Gastroesophageal sphincter (tissue), 4 donors: ENCODE measurements around the gene FBLN1. TPM values are rescaled to one million over a fixed set of nuclear protein-coding genes. Genes with fewer than 3 reads are reported as not detected.

Experiments
- ATAC-seq: fragments of 150-250 bp; one replicate; pipeline ENCODE4 v1.9.1; 2016; ENCODE audit warnings: mild to moderate bottlenecking, moderate library complexity
- H3K27ac ChIP-seq, 4 donors: fragments of 200-600 bp; sonication (generic) in 3 of 4; 1 replicate in 3 of 4; 2 replicates in 1 of 4; pipeline ENCODE4 v1.5.1; 2016 to 2019
- H3K27me3 ChIP-seq: fragments of 200-600 bp; sonication (generic); one replicate; pipeline ENCODE4 v1.5.1; 2019
- H3K36me3 ChIP-seq, 2 donors: fragments of 200-600 bp; sonication (generic); one replicate each; pipeline ENCODE4 v1.5.1; 2019; ENCODE audit warnings: control low read depth in 1 of 2
- H3K4me1 ChIP-seq, 3 donors: fragments of 200-600 bp; sonication (generic); 1 replicate in 2 of 3; 2 replicates in 1 of 3; pipeline ENCODE4 v1.5.1; 2016 to 2019; ENCODE audit warnings: control low read depth in 2 of 3
- H3K4me3 ChIP-seq, 2 donors: fragments of 200-600 bp; sonication (generic); one replicate each; pipeline ENCODE4 v1.5.1; 2019; ENCODE audit warnings: mild to moderate bottlenecking in 1 of 2, moderate library complexity in 1 of 2
- H3K9me3 ChIP-seq, 3 donors: fragments of 200-600 bp; sonication (generic); one replicate each; pipeline ENCODE4 v1.5.1; 2017 to 2019; ENCODE audit warnings: control low read depth in 2 of 3
- EP300 ChIP-seq: sonication (generic); formaldehyde crosslinking; IDR thresholded peaks from one replicate; pipeline ENCODE4 v1.6.1; 2017; ENCODE audit warnings: antibody characterized with exemption, mild to moderate bottlenecking
- POLR2A ChIP-seq, 2 donors: fragments of 450-650 bp; IDR thresholded peaks; one replicate each; pipeline ENCODE4 v1.6.1; 2017; ENCODE audit warnings: antibody characterized with exemption in 2 of 2, mild to moderate bottlenecking in 2 of 2, moderate library complexity in 1 of 2
- POLR2AphosphoS5 ChIP-seq: sonication (generic); formaldehyde crosslinking; IDR thresholded peaks from one replicate; pipeline ENCODE4 v1.6.1; 2017; ENCODE audit warnings: antibody characterized with exemption
- WGBS, 2 donors: methylation state at CpG; one replicate each; pipeline ENCODE4 v1.1.5; 2018; ENCODE audit warnings: low coverage in 1 of 2; 5-methylcytosine and 5-hydroxymethylcytosine counted together
- total RNA-seq, 4 donors: library from RNA; depleted of rRNA; stranded (reverse); fragments of >200 nt; gene quantifications; one replicate each; pipeline ENCODE4 v1.1.0, GENCODE V29; 2016
- TF ChIP-seq, protein P1 (sequence below), 4 experiments: fragments of 200-600 bp in 2 of 4; fragments of 450-650 bp in 2 of 4; sonication (generic) in 1 of 4; IDR thresholded peaks; one replicate each; pipeline ENCODE4 v1.5.1; 2017 to 2019; ENCODE audit warnings: antibody characterized with exemption in 4 of 4, mild to moderate bottlenecking in 2 of 4, moderate library complexity in 2 of 4

FBLN1 gene
- total RNA-seq, 4 donors from 2014 or later: 241 to 597 (median 382) TPM

DNA sequence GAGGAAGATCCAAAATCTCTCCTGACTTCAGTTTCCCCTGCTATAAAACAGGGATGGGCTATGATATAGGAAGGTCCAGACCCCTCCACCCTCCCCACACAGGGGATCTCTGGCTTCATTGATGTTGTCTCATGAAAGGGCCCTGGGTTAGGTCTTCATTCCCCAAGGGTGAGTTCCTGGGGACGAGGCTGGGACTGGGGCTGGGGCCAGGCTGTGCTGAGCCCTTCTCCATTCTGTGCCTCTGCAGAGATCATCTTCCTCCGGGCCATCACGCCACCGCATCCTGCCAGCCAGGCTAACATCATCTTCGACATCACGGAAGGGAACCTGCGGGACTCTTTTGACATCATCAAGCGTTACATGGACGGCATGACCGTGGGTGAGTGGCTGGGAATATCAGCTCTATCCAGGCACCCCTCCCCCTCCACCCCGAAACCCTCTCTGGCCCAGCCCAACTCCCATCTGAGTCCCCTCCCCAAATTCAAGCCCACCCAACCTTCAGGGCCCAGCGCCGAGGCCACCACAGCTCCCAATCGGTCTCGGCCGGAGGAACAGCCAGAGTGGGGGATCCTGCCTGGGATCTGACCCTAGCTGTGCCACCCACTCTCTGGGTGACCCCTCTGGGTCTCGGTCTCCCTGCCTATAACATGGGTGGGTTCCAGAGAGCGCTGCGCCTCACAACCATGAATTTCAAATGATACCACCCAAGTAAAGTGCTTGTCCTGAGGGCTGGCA, 74.2 kb downstream of the FBLN1 start:
- H3K9me3 ChIP-seq: peaks cover 0 to 6% (median 0%) of the 10 kb centered on the region in 3 donors
- peaks cover 0 to 18% of the 10 kb centered on the region in 2 donors for H3K36me3 ChIP-seq
- no peak overlapping the region for H3K27ac ChIP-seq
- no peak for TF ChIP-seq POLR2A (IDR thresholded peaks at IDR 0.05)
- TF ChIP-seq, protein P1, sequence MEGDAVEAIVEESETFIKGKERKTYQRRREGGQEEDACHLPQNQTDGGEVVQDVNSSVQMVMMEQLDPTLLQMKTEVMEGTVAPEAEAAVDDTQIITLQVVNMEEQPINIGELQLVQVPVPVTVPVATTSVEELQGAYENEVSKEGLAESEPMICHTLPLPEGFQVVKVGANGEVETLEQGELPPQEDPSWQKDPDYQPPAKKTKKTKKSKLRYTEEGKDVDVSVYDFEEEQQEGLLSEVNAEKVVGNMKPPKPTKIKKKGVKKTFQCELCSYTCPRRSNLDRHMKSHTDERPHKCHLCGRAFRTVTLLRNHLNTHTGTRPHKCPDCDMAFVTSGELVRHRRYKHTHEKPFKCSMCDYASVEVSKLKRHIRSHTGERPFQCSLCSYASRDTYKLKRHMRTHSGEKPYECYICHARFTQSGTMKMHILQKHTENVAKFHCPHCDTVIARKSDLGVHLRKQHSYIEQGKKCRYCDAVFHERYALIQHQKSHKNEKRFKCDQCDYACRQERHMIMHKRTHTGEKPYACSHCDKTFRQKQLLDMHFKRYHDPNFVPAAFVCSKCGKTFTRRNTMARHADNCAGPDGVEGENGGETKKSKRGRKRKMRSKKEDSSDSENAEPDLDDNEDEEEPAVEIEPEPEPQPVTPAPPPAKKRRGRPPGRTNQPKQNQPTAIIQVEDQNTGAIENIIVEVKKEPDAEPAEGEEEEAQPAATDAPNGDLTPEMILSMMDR (IDR thresholded peaks at IDR 0.05): no peak
- no peak for TF ChIP-seq POLR2AphosphoS5
- no peak for TF ChIP-seq EP300
- H3K27me3 ChIP-seq: peaks cover 46% of the 10 kb centered on the region
- 83% methylated on average over 7 of the region's 19 CpGs; no CpG with 5 or more reads in 1 of the 2 donors for WGBS, 2 donors
- no peak for ATAC-seq
- peaks cover 0 to 28% (median 0%) of the 10 kb centered on the region in 3 donors for H3K4me1 ChIP-seq
- H3K4me3 ChIP-seq: no peak overlapping the region

DNA sequence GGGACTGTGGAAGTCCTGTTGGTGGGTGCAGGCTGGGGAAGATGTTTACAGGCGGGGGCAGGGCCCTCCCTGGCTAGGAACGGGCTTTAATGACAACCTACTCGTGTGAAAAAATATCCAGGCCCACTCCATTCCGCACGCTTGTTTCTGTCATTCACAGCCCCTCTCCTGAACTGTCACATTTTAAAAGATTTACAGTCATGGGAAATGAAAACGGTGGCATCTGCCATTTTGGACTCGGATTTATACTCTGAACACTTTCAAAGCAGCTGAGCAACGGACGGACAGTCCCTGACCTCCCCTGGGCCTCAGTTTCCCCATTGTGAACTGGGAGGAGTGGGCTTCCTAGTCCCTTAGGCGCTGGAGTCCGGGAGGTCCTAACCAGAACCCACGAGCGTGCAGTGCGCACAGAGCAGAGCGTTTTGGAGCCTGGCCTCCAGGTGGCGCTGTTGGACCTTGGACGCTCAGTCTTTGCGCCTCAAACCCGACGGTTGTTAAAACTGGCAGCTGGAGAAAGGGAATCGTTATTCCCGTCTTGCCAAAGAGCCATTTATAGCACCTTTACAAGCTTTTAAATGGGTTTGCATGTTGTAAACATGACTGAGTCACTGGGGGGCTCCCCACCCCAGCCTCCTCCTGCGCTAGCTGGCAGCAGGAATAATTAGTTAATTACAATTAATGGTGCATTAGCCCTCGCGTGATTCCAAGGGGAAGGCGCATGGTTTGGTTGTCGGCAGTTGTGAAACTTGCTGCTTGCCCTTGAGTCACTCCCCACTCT, 75.3 kb downstream of the FBLN1 start:
- no peak overlapping the region for H3K27ac ChIP-seq
- H3K27me3 ChIP-seq: peaks cover 46% of the 10 kb centered on the region
- no peak overlapping the region for H3K4me3 ChIP-seq
- ATAC-seq: peak; percentile 67
- WGBS, 2 donors: 34 to 38% methylated on average over 10 to 19 of the region's 27 CpGs
- peaks cover 0 to 29% (median 0%) of the 10 kb centered on the region in 3 donors for H3K4me1 ChIP-seq
- H3K9me3 ChIP-seq: no peaks in the 10 kb centered on the region
- TF ChIP-seq, protein P1 (IDR thresholded peaks at IDR 0.05): peak in 3 of 4 experiments; percentile 88 to 94 (median 94)
- TF ChIP-seq POLR2AphosphoS5 (no peak), POLR2A (IDR thresholded peaks at IDR 0.05) (no peak)
- H3K36me3 ChIP-seq: peaks cover 0 to 18% of the 10 kb centered on the region in 2 donors

DNA sequence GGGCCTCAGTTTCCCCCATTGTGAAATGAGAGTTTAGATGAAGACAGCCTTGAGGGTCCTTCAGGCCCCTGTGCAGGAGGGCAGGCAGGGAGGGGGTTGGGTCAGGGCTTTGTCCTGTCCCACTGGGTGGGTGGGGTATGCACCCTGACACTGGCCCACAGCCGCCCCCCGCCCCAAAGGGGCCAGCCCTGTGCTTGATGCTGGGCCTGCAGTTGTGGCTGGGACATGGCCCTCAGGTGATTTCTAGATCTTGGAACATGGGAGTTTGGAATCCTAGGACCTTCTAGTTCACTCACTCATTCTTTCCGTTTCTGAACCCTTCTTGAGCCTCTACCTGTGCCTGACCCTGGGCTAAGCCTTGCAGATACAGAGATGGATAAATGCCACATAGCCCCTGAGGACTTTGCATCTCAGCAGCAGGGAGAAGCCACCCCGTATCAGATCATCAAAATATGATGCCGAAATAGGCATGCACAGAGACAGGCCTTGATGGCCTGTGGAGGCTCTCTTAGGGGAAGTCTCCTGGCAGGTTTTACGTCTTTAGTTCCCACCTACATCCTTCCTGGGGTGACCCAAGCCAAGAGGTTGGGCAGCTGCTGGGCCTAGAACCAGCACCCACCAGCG, 76.0 kb downstream of the FBLN1 start:
- TF ChIP-seq, protein P1 (IDR thresholded peaks at IDR 0.05): no peak
- no peak for TF ChIP-seq POLR2A (IDR thresholded peaks at IDR 0.05)
- no peak for TF ChIP-seq POLR2AphosphoS5
- no peak for TF ChIP-seq EP300
- H3K27me3 ChIP-seq: peaks cover 50% of the 10 kb centered on the region
- H3K4me1 ChIP-seq: peaks cover 0 to 36% (median 0%) of the 10 kb centered on the region in 3 donors
- H3K9me3 ChIP-seq: no peaks in the 10 kb centered on the region
- 74 to 100% methylated on average over 1 to 5 of the region's 7 CpGs for WGBS, 2 donors
- no peak overlapping the region for H3K27ac ChIP-seq
- H3K36me3 ChIP-seq: peaks cover 0 to 18% of the 10 kb centered on the region in 2 donors
- H3K4me3 ChIP-seq: no peak overlapping the region
- ATAC-seq: no peak

DNA sequence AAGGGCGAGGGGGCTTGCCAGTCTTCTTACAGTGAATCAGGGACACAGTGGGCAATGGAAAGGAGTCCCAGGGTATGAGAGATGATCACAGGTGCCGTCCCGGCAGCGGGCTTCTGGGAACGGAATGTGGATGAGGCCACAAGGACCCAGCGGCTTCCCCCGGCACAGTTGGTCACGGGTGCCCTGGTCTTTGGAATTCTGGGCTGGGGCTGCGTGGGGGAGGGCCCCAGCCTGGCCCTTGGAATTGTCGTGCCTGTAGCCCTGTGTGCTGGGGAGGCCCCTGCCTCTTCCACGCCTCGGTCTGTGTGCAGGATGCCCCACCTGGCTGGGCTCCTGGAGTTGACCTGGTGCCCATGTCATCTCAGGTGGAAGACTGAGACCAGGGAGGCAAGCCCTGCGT, 76.6 kb downstream of the FBLN1 start:
- Histone ChIP-seq H3K27me3 (peaks cover 50% of the 10 kb centered on the region), H3K4me3 (no peak overlapping the region), H3K36me3 (peaks cover 0 to 16% of the 10 kb centered on the region in 2 donors), H3K4me1 (peaks cover 0 to 42% (median 0%) of the 10 kb centered on the region in 3 donors), H3K9me3 (no peaks in the 10 kb centered on the region), H3K27ac (no peak overlapping the region)
- TF ChIP-seq EP300: no peak
- TF ChIP-seq POLR2AphosphoS5: no peak
- no peak for TF ChIP-seq POLR2A (IDR thresholded peaks at IDR 0.05)
- TF ChIP-seq, protein P1 (IDR thresholded peaks at IDR 0.05): no peak
- ATAC-seq: no peak
- WGBS, 2 donors: 97% methylated on average over 11 of the region's 13 CpGs; no CpG with 5 or more reads in 1 of the 2 donors
